Mononuclear cell (primary cell): ENCODE data around the gene DOCK2. TPM values are rescaled to one million over a fixed set of nuclear protein-coding genes. Genes with fewer than 3 reads are reported as not detected.
"Not testable (repeated sequence)": the region's sequence is repeated elsewhere in the genome, so short reads cannot be mapped to it uniquely, and the experiment has no call there.

Experiments
- H3K27me3 ChIP-seq: 2 replicates; pipeline ENCODE4 v1.6.0; 2011; ENCODE audit warnings: low read length, control low read depth; ENCODE audit not compliant: insufficient read depth
- H3K4me1 ChIP-seq: 2 replicates; pipeline ENCODE4 v1.5.1; 2011; ENCODE audit warnings: mild to moderate bottlenecking, low read length, control low read depth; ENCODE audit not compliant: insufficient read depth
- H3K4me3 ChIP-seq: 2 replicates; pipeline ENCODE4 v1.5.1; 2011; ENCODE audit warnings: mild to moderate bottlenecking, low read length, moderate library complexity
- H3K9me3 ChIP-seq: 2 replicates; pipeline ENCODE4 v1.5.1; 2011; ENCODE audit warnings: low read depth, mild to moderate bottlenecking, control low read depth, low read length
- total RNA-seq: library from RNA; depleted of rRNA; stranded (reverse); fragments of >200 nt; gene quantifications from one replicate; pipeline ENCODE4 v1.2.3, GENCODE V29; 2012

Gene DOCK2
- total RNA-seq, 1 donor: 244 TPM

DNA sequence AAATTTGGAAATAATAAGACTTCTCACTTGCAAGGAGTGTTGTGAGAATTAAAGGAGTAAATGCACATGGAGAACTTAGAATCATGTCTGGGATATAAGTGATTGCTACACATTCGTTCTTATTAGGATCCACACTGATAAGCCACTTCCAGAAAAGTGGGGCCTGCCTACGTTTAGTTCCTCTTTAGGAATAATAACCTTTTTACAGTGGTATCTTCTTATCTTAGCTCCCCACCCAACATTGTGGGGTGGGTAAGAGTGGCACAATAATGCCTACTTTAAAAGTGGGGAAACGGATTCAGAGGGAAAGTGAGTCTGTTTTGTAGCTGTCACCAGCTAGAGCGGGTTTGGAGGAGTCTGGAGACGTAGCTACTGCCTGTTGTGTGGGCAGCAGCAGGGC is 16.0 kb downstream of the DOCK2 start:
- Histone ChIP-seq H3K27me3 (no peaks in the 10 kb centered on the region), H3K4me3 (no peak overlapping the region), H3K4me1 (peaks cover 82% of the 10 kb centered on the region), H3K9me3 (no peaks in the 10 kb centered on the region)

- Histone ChIP-seq H3K4me1 (peaks cover 63% of the 10 kb centered on the region), H3K27me3 (no peaks in the 10 kb centered on the region), H3K4me3 (no peak overlapping the region), H3K9me3 (no peaks in the 10 kb centered on the region)
These were observed 18.3 kb downstream of the DOCK2 start for GRCh38 chr5:169655353-169655752.

GRCh38 chr5:169656125-169656901 is 19.2 kb downstream of the DOCK2 start:
- Histone ChIP-seq H3K9me3 (no peaks in the 10 kb centered on the region), H3K4me1 (peaks cover 53% of the 10 kb centered on the region), H3K27me3 (no peaks in the 10 kb centered on the region), H3K4me3 (no peak overlapping the region)

DNA sequence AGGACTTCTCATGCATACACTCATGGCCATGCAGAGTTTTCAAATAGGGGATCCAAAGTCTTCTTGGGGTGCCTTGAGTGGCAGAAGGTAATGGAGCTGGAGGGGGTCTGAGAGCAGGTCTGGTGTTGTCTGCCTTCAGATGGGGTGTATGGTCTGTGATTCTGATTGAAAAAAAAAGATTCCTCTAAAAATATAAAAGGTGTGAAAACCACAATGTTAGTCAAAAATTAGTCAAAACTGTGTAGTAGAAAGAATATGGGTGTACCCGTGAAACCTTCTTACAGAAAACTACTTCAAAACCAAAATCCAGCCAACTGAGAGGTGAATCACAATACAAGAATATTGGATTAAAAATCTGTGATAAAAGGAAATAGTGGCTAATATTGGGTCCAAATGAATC is 20.1 kb downstream of the DOCK2 start:
- Histone ChIP-seq H3K9me3 (no peaks in the 10 kb centered on the region), H3K4me1 (peaks cover 45% of the 10 kb centered on the region), H3K4me3 (no peak overlapping the region)

GRCh38 chr5:169662451-169662850 is 25.4 kb downstream of the DOCK2 start:
- not testable (repeated sequence) for H3K4me3 ChIP-seq, H3K9me3 ChIP-seq, H3K27me3 ChIP-seq
- peaks cover 19% of the 10 kb centered on the region for H3K4me1 ChIP-seq

More for the DNA sequence above, 20.1 kb downstream of the DOCK2 start:
- no peaks in the 10 kb centered on the region for H3K27me3 ChIP-seq

GRCh38 chr5:169663537-169663936 is 26.5 kb downstream of the DOCK2 start:
- Histone ChIP-seq H3K27me3 (no peaks in the 10 kb centered on the region), H3K4me3 (no peak overlapping the region), H3K9me3 (no peaks in the 10 kb centered on the region), H3K4me1 (peaks cover 19% of the 10 kb centered on the region)

DNA sequence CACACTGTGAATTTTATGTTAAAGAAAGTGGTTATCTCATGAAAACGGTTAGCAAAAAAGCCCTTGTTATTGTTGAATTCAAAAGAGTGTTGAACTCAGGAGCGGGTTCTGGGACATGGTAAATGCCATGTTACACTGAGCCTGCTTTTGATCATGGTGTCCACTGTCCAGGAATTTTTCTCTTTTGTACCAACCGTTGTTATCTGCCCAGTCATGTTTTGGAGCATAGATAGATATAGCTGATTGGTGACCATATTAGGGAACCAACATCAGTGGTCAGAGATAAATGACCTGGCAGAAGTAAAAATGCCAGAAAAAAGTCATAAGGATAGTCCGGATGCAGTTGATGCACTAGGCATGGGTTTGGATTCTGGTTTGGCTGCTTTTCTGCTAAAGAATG is 29.3 kb downstream of the DOCK2 start:
- Histone ChIP-seq H3K4me3 (no peak overlapping the region), H3K27me3 (no peaks in the 10 kb centered on the region), H3K9me3 (no peaks in the 10 kb centered on the region), H3K4me1 (peaks cover 16% of the 10 kb centered on the region)

DNA sequence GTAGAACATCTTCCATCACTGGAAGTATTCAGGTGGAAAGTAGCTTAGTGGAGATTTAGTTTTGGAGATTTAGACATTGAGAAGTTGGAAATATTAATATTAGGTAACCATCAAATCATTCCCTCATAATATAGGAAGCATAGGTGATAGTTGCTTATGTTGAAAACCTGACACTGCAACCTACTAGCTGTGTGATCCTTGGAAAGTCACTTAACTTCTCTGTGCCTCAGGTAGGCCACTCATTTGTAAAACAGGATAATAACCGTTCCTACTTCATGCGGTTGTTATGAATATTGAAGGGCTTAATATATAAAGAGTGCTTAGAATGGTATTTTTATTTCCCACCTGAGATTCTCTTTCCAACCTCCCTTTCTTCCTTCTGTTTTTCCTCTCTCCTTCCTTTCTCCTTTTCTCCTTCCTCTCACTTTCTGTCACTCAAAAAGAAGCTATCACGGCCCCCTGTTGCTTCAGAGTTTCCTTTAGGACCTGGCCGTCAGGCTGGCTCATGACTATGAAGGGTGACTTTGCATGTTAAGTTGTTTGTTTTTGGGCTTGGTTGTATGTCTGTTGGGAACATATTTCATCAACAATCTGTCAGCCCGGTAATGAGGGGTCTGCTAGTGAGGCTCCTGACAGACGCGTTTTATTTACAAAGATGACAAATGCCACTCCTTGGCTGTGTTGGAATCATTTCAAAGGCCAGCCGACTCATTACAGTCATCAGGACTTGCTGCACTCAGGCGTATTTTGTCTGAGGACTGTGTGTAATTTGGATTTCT is 31.0 kb downstream of the DOCK2 start:
- H3K9me3 ChIP-seq: no peaks in the 10 kb centered on the region
- H3K27me3 ChIP-seq: no peaks in the 10 kb centered on the region
- peaks cover 14% of the 10 kb centered on the region for H3K4me1 ChIP-seq
- no peak overlapping the region for H3K4me3 ChIP-seq

- peaks cover 7% of the 10 kb centered on the region for H3K4me1 ChIP-seq
- H3K27me3 ChIP-seq: no peaks in the 10 kb centered on the region
- no peak overlapping the region for H3K4me3 ChIP-seq
- H3K9me3 ChIP-seq: no peaks in the 10 kb centered on the region
These were observed 31.7 kb downstream of the DOCK2 start for GRCh38 chr5:169668732-169669131.

GRCh38 chr5:169670769-169671525 is 33.9 kb downstream of the DOCK2 start:
- Histone ChIP-seq H3K4me1 (peaks cover 4% of the 10 kb centered on the region), H3K4me3 (no peak overlapping the region), H3K9me3 (no peaks in the 10 kb centered on the region), H3K27me3 (no peaks in the 10 kb centered on the region)

GRCh38 chr5:169682026-169682425 is 45.0 kb downstream of the DOCK2 start:
- no peak overlapping the region for H3K4me3 ChIP-seq
- no peaks in the 10 kb centered on the region for H3K9me3 ChIP-seq
- no peaks in the 10 kb centered on the region for H3K27me3 ChIP-seq
- H3K4me1 ChIP-seq: no peaks in the 10 kb centered on the region

GRCh38 chr5:169686137-169686536 is 49.1 kb downstream of the DOCK2 start:
- Histone ChIP-seq H3K4me1 (no peaks in the 10 kb centered on the region), H3K4me3 (no peak overlapping the region), H3K9me3 (no peaks in the 10 kb centered on the region), H3K27me3 (no peaks in the 10 kb centered on the region)

DNA sequence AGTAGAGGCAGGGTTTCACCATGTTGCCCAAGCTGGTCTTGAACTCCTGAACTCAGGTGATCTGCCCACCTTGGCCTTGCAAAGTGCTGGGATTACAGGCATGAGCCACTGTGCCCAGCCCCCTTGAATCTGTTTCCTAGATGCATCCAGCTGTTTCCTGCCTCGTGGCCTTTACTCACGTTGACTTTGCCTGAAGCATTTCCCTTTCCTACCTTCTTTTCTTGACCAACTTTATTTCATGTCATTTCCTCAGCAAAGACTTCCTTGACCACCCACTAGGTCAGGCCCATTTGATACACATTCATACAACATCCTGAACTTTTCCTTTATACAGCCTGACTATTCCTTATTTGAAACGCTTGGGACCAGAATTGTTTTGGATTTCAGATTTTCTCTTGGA is 51.0 kb downstream of the DOCK2 start:
- H3K4me3 ChIP-seq: no peak overlapping the region
- no peaks in the 10 kb centered on the region for H3K4me1 ChIP-seq
- no peaks in the 10 kb centered on the region for H3K27me3 ChIP-seq
- no peaks in the 10 kb centered on the region for H3K9me3 ChIP-seq

DNA sequence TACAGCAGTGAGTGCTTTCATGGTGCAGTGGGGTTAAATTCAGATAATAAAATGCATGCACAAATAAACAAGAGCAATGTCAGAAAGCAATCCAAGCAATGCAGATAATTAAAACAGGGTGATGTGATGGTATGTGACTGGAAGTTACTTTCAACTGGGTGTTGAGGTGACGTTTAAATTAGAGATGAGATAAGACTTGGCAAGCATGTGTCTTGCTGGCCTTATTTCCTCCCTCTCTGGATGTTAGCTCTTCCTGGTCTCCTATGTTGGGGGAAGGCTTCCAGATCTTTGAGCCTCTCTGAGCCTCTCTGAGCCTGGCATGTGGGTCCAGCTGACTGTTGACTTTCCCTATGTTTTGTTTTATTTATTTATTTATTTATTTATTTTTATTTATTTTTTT is 54.4 kb downstream of the DOCK2 start:
- Histone ChIP-seq H3K4me3 (no peak overlapping the region), H3K27me3 (no peaks in the 10 kb centered on the region)

GRCh38 chr5:169694091-169694625 is 57.1 kb downstream of the DOCK2 start:
- H3K27me3 ChIP-seq: no peaks in the 10 kb centered on the region
- H3K4me3 ChIP-seq: no peak overlapping the region
- H3K9me3 ChIP-seq: no peaks in the 10 kb centered on the region
- no peaks in the 10 kb centered on the region for H3K4me1 ChIP-seq

More for the DNA sequence above, 54.4 kb downstream of the DOCK2 start:
- no peaks in the 10 kb centered on the region for H3K9me3 ChIP-seq
- no peaks in the 10 kb centered on the region for H3K4me1 ChIP-seq
